ENCODE results near the gene ITGB2. TPM values are rescaled to one million over a fixed set of nuclear protein-coding genes. Genes with fewer than 3 reads are reported as not detected.

The ITGB2 gene
- total RNA-seq, 1 experiment from 2014 or later = 6.0 TPM

GRCh38 chr21:44918581-44919033, 2.1 kb downstream of the ITGB2 start:
- H3K4me1 ChIP-seq (replicated peaks; ENCODE audit: insufficient read depth) = peaks cover 46% of the 10 kb centered on the region
- H3K9me2 ChIP-seq (ENCODE audit: insufficient read depth) = no peaks in the 10 kb centered on the region
- CTCF ChIA-PET = no interaction called here
- H3K4me3 ChIP-seq = no peak overlapping the region
- no peak overlapping the region for H3K27ac ChIP-seq
- H3K36me3 ChIP-seq (ENCODE audit: low read depth) = no peaks in the 10 kb centered on the region
- intact Hi-C loops (cut with micrococcal nuclease; ENCODE audit: unreplicated experiment) = no loop called here
- no peaks in the 10 kb centered on the region for H3K27me3 ChIP-seq (ENCODE audit: insufficient read depth, low read depth)
- POLR2A ChIA-PET (ENCODE audit: unreplicated experiment) = no interaction called here
- H3K79me2 ChIP-seq (ENCODE audit: low read depth) = peaks cover 7% of the 10 kb centered on the region
- no peak for TF ChIP-seq CTCF (conservative IDR thresholded peaks at IDR 0.05)
- TF ChIP-seq EZH2 (IDR thresholded peaks at IDR 0.05; ENCODE audit: low read depth) = no peak
- no TSS peak for BruUV-seq (replicated peaks)
- H3K9me3 ChIP-seq (ENCODE audit: insufficient read depth, low read depth) = no peaks in the 10 kb centered on the region
- no peak for DNase-seq
- H4K20me1 ChIP-seq (ENCODE audit: insufficient read depth) = no peaks in the 10 kb centered on the region
- peaks cover 39% of the 10 kb centered on the region for H3F3A ChIP-seq (ENCODE audit: insufficient read depth, low read depth)
- H2AFZ ChIP-seq = no peak overlapping the region
- no peak overlapping the region for H3K4me2 ChIP-seq

- H3K27me3 ChIP-seq (ENCODE audit: insufficient read depth, low read depth) = no peaks in the 10 kb centered on the region
- CTCF ChIA-PET = no interaction called here
- BruUV-seq (replicated peaks) = no TSS peak
- no peak overlapping the region for H2AFZ ChIP-seq
- no peak overlapping the region for H3K4me3 ChIP-seq
- H3F3A ChIP-seq (ENCODE audit: insufficient read depth, low read depth) = peaks cover 41% of the 10 kb centered on the region
- H3K4me2 ChIP-seq = no peak overlapping the region
- H3K9me2 ChIP-seq (ENCODE audit: insufficient read depth) = no peaks in the 10 kb centered on the region
- no peaks in the 10 kb centered on the region for H3K36me3 ChIP-seq (ENCODE audit: low read depth)
- no peak overlapping the region for H3K27ac ChIP-seq
- no peak for DNase-seq
- intact Hi-C loops (cut with micrococcal nuclease; ENCODE audit: unreplicated experiment) = no loop called here
- H3K79me2 ChIP-seq (ENCODE audit: low read depth) = peaks cover 7% of the 10 kb centered on the region
- POLR2A ChIA-PET (ENCODE audit: unreplicated experiment) = no interaction called here
- TF ChIP-seq CTCF (conservative IDR thresholded peaks at IDR 0.05) (no peak), EZH2 (IDR thresholded peaks at IDR 0.05; ENCODE audit: low read depth) (no peak)
- no peaks in the 10 kb centered on the region for H4K20me1 ChIP-seq (ENCODE audit: insufficient read depth)
- H3K4me1 ChIP-seq (replicated peaks; ENCODE audit: insufficient read depth) = peaks cover 51% of the 10 kb centered on the region
- no peaks in the 10 kb centered on the region for H3K9me3 ChIP-seq (ENCODE audit: insufficient read depth, low read depth)
Measured at GRCh38 chr21:44918107-44918470, 2.6 kb downstream of the ITGB2 start.

GRCh38 chr21:44917446-44918106, 3.1 kb downstream of the ITGB2 start:
- Histone ChIP-seq H3K9me2 (ENCODE audit: insufficient read depth) (no peaks in the 10 kb centered on the region), H3K4me2 (peak overlapping the region; percentile 76), H3K27me3 (ENCODE audit: insufficient read depth, low read depth) (no peaks in the 10 kb centered on the region), H3K4me1 (replicated peaks; ENCODE audit: insufficient read depth) (peaks cover 53% of the 10 kb centered on the region), H2AFZ (no peak overlapping the region), H3K27ac (peak overlapping the region; percentile 94), H3K36me3 (ENCODE audit: low read depth) (no peaks in the 10 kb centered on the region), H3K79me2 (ENCODE audit: low read depth) (peaks cover 7% of the 10 kb centered on the region), H4K20me1 (ENCODE audit: insufficient read depth) (no peaks in the 10 kb centered on the region), H3K4me3 (0 out of 2 replicates have a peak overlapping the region, but pooled peaks have one; percentile 46), H3F3A (ENCODE audit: insufficient read depth, low read depth) (peaks cover 41% of the 10 kb centered on the region), H3K9me3 (ENCODE audit: insufficient read depth, low read depth) (no peaks in the 10 kb centered on the region)
- ChIA-PET POLR2A (ENCODE audit: unreplicated experiment) (interaction anchor here (0.6 to 1.5 kb wide), 2 partner anchors 10 to 12 kb away, joined by 10 to 23 read pairs; no protein-coding TSS in a partner anchor), CTCF (interaction anchor here (0.6 kb wide), 1 partner anchor 471 kb away, joined by 3 read pairs; no protein-coding TSS in a partner anchor)
- DNase-seq = no peak
- intact Hi-C loops (cut with micrococcal nuclease; ENCODE audit: unreplicated experiment) = no loop called here
- TF ChIP-seq EZH2 (IDR thresholded peaks at IDR 0.05; ENCODE audit: low read depth) (no peak), CTCF (conservative IDR thresholded peaks at IDR 0.05) (no peak)
- no TSS peak for BruUV-seq (replicated peaks)
